Heart left ventricle (tissue), 16 donors: ENCODE results near the gene MAMDC4. TPM values are rescaled to one million over a fixed set of nuclear protein-coding genes. Genes with fewer than 3 reads are reported as not detected.
A peak's percentile ranks its signal among the peaks of the same experiment; 100 is the strongest.

Source experiments
- ATAC-seq, 4 donors: fragments of 200-7000 bp; cut with Tn5 transposase; one replicate each; pipeline ENCODE4 v1.9.1; 2020 to 2022; ENCODE audit warnings: moderate library complexity in 4 of 4, mild to moderate bottlenecking in 3 of 4, moderate number of reproducible peaks in 1 of 4
- DNase-seq, 5 donors: peaks; one replicate each; pipeline ENCODE4 v3.0.0-alpha.2; 2020
- H3K27ac ChIP-seq, 12 donors: fragments of 200-600 bp; sonication (generic) in 4 of 12; one replicate each; pipeline versions ENCODE4 v1.5.0 to v1.8.0; 2016 to 2022; ENCODE audit warnings: mild to moderate bottlenecking in 2 of 12
- H3K27me3 ChIP-seq, 9 donors: fragments of 200-600 bp; sonication (generic) in 2 of 9; one replicate each; pipeline versions ENCODE4 v1.5.1 to v1.8.0; 2016 to 2022; ENCODE audit warnings: mild to moderate bottlenecking in 3 of 9
- H3K36me3 ChIP-seq, 9 donors: fragments of 200-600 bp; sonication (generic) in 2 of 9; one replicate each; pipeline versions ENCODE4 v1.5.0 to v1.8.0; 2018 to 2022; ENCODE audit warnings: mild to moderate bottlenecking in 2 of 9
- H3K4me1 ChIP-seq, 12 donors: fragments of 200-600 bp; sonication (generic) in 4 of 12; one replicate each; pipeline versions ENCODE4 v1.5.0 to v1.8.0; 2016 to 2022; ENCODE audit warnings: mild to moderate bottlenecking in 3 of 12
- H3K4me3 ChIP-seq, 12 donors: fragments of 200-600 bp; sonication (generic) in 4 of 12; one replicate each; pipeline versions ENCODE4 v1.5.0 to v1.8.0; 2017 to 2022; ENCODE audit warnings: mild to moderate bottlenecking in 9 of 12, moderate library complexity in 4 of 12
- H3K9me3 ChIP-seq, 12 donors: fragments of 200-600 bp; sonication (generic) in 4 of 12; one replicate each; pipeline versions ENCODE4 v1.5.0 to v1.8.0; 2016 to 2022; ENCODE audit warnings: mild to moderate bottlenecking in 1 of 12
- CTCF ChIP-seq, 12 donors: fragments of 200-600 bp; sonication (generic) in 4 of 12; IDR thresholded peaks; one replicate each; pipeline versions ENCODE4 v1.5.0 to v1.8.0; 2018 to 2022; ENCODE audit warnings: antibody characterized with exemption in 12 of 12, mild to moderate bottlenecking in 5 of 12
- POLR2A ChIP-seq, 2 donors: fragments of 450-650 bp; IDR thresholded peaks; one replicate each; pipeline ENCODE4 v1.6.1; 2017; ENCODE audit warnings: antibody characterized with exemption in 2 of 2, mild to moderate bottlenecking in 2 of 2, moderate library complexity in 2 of 2
- WGBS, 4 donors: extraction: QIAGEN DNeasy Blood & Tissue Kit in 2 of 4; methylation state at CpG; one replicate each; pipeline versions ENCODE4 v1.1.5 to v1.1.7; 2013 to 2018; 5-methylcytosine and 5-hydroxymethylcytosine counted together
- intact Hi-C, 10 donors: fragments of 100-400 bp; cut with DNase I; formaldehyde crosslinking; loops; one replicate each; pipeline versions ENCODE4 v1.11.1 to v1.14.2; 2022
- polyA plus RNA-seq, 2 donors: library from polyadenylated mRNA; stranded (reverse); fragments of 200-250 nt; gene quantifications; one replicate each; pipeline ENCODE4 v1.2.3, GENCODE V29; 2013
- total RNA-seq, 9 donors: library from RNA; depleted of rRNA in 2 of 9; stranded (reverse); fragments of >200 nt in 2 of 9; fragmentation: NEBNext Ultra II Directional in 3 of 9; extraction: Animal tissue kit (Norgen Biotek cat#: 25700) in 3 of 9; gene quantifications; one replicate each; pipeline versions ENCODE4 v1.1.0 to v1.2.4, GENCODE V29; 2016 to 2023
- donor health status: ischemic (EF 13 %, LVEDD 7.1; RV severe dilation, severe dysfunction).
- donor health status: healthy with polysubstance abuse.
- donor health status: DM: no; HTN: yes; CAD: no.
- donor health status: DM: no; HTN: no; CAD: no.
- donor health status: ischemic (EF 25% LVEDD 6.9; RV normal size, moderate dysfunction).
- donor health status: ischemic (EF 25% LVEDD 5.7; RV mildly dilated, moderate dysfunction).
- donor health status: healthy.
- donor health status: DM: yes; HTN: yes; CAD: no.
- donor health status: ischemic (EF 35%, LVEDD 5.7; RV mildly dilated, moderate dysfunction).
- donor health status: nonischemic (EF 11% LVEDD 7.7; RV severe dilation, severe dysfunction).
- donor health status: DM: yes; HTN: yes; CAD: no.
- donor health status: PGD.
- donor health status: ischemic (EF 29% LVEDD 5.4; RV normal size, mild dysfunction).
- donor health status: nonischemic (EF 23%, LVEDD 6.1; RV moderate dilation, normal function).

Gene MAMDC4
- total and polyA plus RNA-seq, 11 donors = 2.9 to 14.9 (median 6.1) TPM

DNA sequence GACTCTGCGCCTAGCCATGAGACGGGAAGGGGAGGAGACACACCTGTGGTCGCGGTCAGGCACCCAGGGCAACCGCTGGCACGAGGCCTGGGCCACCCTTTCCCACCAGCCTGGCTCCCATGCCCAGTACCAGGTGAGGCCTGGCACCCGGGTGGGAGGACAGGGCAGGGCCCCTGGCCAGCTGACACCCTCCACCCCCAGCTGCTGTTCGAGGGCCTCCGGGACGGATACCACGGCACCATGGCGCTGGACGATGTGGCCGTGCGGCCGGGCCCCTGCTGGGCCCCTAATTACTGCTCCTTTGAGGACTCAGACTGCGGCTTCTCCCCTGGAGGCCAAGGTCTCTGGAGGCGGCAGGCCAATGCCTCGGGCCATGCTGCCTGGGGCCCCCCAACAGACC is 5.0 kb downstream of the MAMDC4 start:
- H3K36me3 ChIP-seq = peaks cover 0 to 25% (median 17%) of the 10 kb centered on the region in 9 donors
- 87 to 96% (median 92%) methylated on average over 8 to 19 of the region's 19 CpGs for WGBS, 4 donors
- no peaks in the 10 kb centered on the region for H3K9me3 ChIP-seq
- H3K27ac ChIP-seq = no peak overlapping the region
- DNase-seq (peak in 3 of 5 donors; percentile 7 to 28 (median 21)), ATAC-seq (no peak)
- H3K4me1 ChIP-seq = peaks cover 0 to 21% (median 8%) of the 10 kb centered on the region in 12 donors
- no peak overlapping the region for H3K4me3 ChIP-seq
- intact Hi-C loops = no loop called here
- H3K27me3 ChIP-seq = no peaks in the 10 kb centered on the region
- TF ChIP-seq POLR2A (IDR thresholded peaks at IDR 0.05) (no peak), CTCF (IDR thresholded peaks at IDR 0.05) (no peak)

- ATAC-seq (peak in 1 of 4 donors; percentile 0), DNase-seq (peak in 4 of 5 donors; percentile 8 to 43 (median 30))
- intact Hi-C loops = no loop called here
- Histone ChIP-seq H3K36me3 (peaks cover 0 to 31% (median 23%) of the 10 kb centered on the region in 9 donors), H3K4me3 (no peak overlapping the region), H3K4me1 (peaks cover 0 to 19% (median 8%) of the 10 kb centered on the region in 12 donors), H3K27me3 (no peaks in the 10 kb centered on the region), H3K27ac (peak overlapping the region in 1 of 12 donors; percentile 61), H3K9me3 (no peaks in the 10 kb centered on the region)
- no peak for TF ChIP-seq POLR2A (IDR thresholded peaks at IDR 0.05)
- 86 to 95% (median 88%) methylated on average over 4 to 29 of the region's 29 CpGs for WGBS, 4 donors
These were observed 5.7 kb downstream of the MAMDC4 start for GRCh38 chr9:136857581-136858412.

- TF ChIP-seq CTCF (IDR thresholded peaks at IDR 0.05) (no peak), POLR2A (IDR thresholded peaks at IDR 0.05) (no peak)
- H3K4me1 ChIP-seq = peaks cover 0 to 19% (median 8%) of the 10 kb centered on the region in 12 donors
- DNase-seq (peak in 2 of 5 donors; percentile 25 to 52), ATAC-seq (peak in 1 of 4 donors; percentile 0)
- intact Hi-C loops = no loop called here
- peak overlapping the region in 5 of 12 donors; percentile 40 to 70 (median 59) for H3K27ac ChIP-seq
- 93 to 100% (median 94%) methylated on average over 1 to 15 of the region's 15 CpGs for WGBS, 4 donors
- H3K27me3 ChIP-seq = no peaks in the 10 kb centered on the region
- H3K4me3 ChIP-seq = no peak overlapping the region
- H3K9me3 ChIP-seq = no peaks in the 10 kb centered on the region
- peaks cover 0 to 38% (median 29%) of the 10 kb centered on the region in 9 donors for H3K36me3 ChIP-seq
These were observed 6.3 kb downstream of the MAMDC4 start for GRCh38 chr9:136858452-136858843.

- Histone ChIP-seq H3K36me3 (peaks cover 0 to 44% (median 36%) of the 10 kb centered on the region in 9 donors), H3K27ac (peak overlapping the region in 10 of 12 donors; percentile 3 to 70 (median 42))
These were observed 7.0 kb downstream of the MAMDC4 start for GRCh38 chr9:136858844-136859757.

More at GRCh38 chr9:136858844-136859757, 7.0 kb downstream of the MAMDC4 start:
- intact Hi-C loops = no loop called here
- peak; percentile 52 to 81 (median 75) for DNase-seq
- peak; percentile 49 to 75 (median 55) for ATAC-seq
- Histone ChIP-seq H3K9me3 (no peaks in the 10 kb centered on the region), H3K4me3 (no peak overlapping the region), H3K4me1 (peaks cover 0 to 25% (median 9%) of the 10 kb centered on the region in 12 donors), H3K27me3 (no peaks in the 10 kb centered on the region)
- 60 to 86% (median 66%) methylated on average over 5 to 20 of the region's 20 CpGs for WGBS, 4 donors
- TF ChIP-seq POLR2A (IDR thresholded peaks at IDR 0.05) = no peak
- TF ChIP-seq CTCF (IDR thresholded peaks at IDR 0.05) = no peak
